Nucleus accumbens (tissue), 56 donors: ENCODE data around the gene STX5.
"Not testable (repeated sequence)": the region's sequence is repeated elsewhere in the genome, so short reads cannot be mapped to it uniquely, and the experiment has no call there.

Experiments used
- DNase-seq, 56 donors: peaks; one replicate each; lab custom pipeline; 2025; lab: John Stamatoyannopoulos, UW

STX5 gene, protein sequence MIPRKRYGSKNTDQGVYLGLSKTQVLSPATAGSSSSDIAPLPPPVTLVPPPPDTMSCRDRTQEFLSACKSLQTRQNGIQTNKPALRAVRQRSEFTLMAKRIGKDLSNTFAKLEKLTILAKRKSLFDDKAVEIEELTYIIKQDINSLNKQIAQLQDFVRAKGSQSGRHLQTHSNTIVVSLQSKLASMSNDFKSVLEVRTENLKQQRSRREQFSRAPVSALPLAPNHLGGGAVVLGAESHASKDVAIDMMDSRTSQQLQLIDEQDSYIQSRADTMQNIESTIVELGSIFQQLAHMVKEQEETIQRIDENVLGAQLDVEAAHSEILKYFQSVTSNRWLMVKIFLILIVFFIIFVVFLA

DNA sequence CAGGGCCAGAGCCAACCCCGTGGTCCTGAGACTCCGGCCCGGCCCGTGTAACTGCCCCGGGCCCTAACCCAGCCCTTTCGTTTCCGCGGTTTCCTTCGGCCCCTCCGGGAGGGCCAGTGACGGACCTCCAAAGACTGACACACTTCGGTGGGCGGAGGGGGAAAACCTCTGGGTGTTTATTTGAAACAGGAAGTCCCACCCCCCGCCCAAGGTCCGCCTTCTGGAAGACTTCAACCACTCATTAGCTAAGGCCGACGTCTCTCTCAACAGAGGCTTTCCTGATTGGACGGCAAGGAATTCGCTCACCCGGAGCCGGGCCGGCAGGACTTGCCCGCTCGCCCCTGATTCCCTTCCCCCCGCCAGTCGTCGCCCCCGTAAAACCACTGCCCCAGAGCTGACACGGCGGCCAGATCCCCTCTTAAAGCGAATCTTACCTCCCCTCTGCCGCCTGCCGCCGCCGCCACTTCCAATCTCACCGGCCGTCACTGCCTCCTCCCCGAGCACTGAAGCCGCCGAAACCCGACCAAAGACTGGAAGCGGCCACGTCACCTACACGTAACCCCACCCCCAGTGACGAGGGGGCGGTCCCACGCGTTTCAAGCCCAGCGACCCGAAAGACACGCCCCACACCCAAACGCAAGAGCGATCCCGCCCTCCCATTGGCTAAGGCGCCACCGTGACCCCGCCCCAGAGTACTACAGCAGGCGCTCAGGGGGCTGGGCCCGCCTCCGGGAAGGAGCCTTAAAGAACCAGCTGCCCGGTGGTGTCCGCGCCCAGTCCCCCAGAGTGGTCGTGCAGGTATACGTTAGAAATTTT is at the start of gene STX5:
TSS of gene STX5 (minus strand) at position 532 of the 816 bp plus-strand sequence. CDS start 808 bp downstream, outside the sequence.
- DNase-seq = peak; percentile 94 to 100 (median 99)

DNA sequence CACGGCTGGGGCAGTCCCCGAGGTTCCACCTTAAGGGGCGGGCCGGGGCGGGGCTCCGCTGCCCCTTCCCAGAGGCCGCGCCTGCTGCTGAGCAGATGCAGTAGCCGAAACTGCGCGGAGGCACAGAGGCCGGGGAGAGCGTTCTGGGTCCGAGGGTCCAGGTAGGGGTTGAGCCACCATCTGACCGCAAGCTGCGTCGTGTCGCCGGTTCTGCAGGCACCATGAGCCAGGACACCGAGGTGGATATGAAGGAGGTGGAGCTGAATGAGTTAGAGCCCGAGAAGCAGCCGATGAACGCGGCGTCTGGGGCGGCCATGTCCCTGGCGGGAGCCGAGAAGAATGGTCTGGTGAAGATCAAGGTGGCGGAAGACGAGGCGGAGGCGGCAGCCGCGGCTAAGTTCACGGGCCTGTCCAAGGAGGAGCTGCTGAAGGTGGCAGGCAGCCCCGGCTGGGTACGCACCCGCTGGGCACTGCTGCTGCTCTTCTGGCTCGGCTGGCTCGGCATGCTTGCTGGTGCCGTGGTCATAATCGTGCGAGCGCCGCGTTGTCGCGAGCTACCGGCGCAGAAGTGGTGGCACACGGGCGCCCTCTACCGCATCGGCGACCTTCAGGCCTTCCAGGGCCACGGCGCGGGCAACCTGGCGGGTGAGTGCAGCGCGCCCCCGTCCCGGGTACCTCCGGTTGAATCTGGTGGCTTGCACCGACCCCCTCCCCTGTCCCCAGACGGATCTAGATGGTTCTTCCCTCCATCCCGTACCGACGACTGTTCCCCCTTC is 49.1 kb upstream of the STX5 start, which contains the start of gene SLC3A2:
TSS of gene SLC3A2 (plus strand) at position 94 of the 776 bp plus-strand sequence. CDS start at position 222, 128 bp downstream.
- peak in 55 of 56 donors; percentile 32 to 97 (median 86) for DNase-seq

DNA sequence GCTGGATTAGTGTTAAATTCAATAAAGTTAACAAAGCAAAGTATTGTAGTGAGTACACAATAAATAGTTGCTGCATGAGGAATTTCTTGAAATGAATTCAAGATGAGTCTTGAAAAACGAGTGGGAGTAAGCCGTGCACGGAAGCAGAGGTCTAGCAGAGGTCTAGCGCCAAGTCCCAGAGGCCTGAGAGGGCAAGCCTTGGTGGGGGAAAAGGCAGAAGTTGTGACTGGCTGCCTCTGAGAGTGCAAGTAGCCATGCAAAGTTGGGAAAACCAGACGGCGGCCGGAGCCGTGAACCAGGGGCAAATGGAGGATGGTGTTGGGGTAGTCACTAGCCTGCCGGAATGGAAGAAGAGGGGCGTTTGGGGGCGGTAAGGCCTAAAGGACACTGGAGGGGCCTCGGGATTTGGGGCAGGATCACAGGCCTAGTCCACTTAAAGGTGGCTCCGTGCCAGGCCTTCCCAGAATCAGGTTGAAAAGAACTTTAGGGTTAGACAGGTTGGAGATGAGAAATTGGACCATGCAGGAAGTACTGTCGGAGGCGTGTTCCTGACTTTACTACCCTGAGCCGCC is 48.5 kb upstream of the STX5 start:
- DNase-seq = peak in 13 of 56 donors; percentile 37 to 82 (median 68)

DNA sequence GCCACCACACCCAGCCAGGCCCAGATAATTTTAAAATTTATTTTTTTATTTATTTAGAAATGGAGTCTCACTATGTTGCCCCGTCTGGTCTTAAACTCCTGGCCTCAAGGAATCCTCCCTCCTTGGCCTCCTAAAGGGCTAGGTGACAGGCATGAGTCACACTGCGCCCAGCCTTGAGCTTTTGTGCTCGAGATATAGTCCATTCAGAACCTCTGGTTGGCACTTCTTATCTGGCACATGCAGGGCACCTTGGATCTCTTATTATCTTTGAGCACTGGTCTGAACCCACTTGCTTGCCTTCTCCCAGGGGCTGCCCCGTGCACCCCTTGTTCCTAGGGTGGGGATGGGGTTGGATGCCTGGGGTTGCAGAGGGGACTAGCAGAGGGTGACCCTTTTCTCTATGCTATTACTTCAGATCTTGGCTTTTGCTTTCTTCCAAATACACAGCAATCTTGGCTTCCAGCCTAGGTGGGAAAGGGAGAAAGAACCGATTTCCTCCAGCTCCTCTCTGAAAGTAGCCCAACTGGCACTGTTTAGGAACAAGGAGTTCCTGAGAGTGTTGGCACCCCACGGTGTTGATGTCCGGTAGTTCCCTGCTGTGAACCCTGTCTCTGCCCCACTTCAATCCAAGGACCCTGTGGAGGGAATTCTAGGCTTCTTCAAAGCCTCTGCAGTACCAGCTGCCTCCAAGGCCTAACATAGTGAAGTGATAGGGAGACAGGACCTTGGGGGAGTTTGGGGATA is 47.6 kb upstream of the STX5 start:
- DNase-seq = peak in 27 of 56 donors; percentile 13 to 68 (median 31)

DNA sequence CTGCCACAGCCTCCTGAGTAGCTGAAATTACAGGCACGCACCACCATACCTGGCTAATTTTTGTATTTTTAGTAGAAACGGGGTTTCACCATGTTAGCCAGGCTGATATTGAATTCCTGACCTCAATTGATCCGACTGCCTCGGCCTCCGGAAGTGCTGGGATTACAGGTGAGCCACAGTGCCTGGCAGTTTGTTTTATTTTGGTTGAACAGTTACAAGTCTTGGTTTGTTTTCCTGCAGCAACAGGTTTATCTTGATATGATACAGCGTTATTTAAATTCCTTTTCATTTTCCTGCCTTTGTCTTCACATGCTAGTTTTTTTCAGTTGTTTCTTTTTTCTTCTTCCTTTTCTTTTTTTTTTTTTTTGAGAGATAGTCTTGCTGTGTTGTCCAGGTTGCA is 44.9 kb upstream of the STX5 start:
- DNase-seq = no peak

DNA sequence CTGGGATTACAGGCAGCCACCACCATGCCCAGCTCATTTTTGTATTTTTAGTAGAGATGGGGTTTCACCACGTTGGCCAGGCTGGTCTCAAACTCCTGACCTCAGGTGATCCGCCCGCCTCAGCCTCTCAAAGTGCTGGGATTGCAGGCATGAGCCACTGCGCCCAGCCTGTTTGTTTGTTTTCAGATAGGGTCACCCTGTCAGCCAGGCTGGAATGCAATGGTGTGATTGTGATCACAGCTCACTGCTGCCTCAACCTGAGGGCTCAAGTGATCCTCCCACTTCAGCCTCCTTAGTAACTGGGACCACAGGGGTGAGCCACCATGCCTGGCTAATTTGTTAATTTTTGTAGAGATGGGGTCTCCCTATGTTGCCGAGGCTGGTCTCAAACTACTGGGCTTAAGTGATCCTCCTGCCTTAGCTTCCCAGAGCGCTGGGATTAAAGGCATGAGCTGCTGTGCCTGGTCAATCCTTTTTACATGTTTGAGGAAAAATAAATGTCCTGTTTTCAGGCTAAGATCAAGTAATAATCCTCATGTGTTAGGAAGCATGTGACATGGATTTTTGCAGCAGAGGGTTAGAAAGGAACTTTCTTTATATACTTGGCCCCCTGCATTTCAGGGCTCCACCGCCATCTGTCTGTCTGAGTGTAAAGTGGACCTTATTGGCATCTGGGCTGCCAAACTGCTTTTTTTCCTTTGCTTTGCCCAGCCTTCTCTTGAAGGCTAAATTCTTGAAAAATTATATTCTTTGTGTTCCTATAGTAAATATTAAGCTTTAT is 44.0 kb upstream of the STX5 start:
- no peak for DNase-seq

DNA sequence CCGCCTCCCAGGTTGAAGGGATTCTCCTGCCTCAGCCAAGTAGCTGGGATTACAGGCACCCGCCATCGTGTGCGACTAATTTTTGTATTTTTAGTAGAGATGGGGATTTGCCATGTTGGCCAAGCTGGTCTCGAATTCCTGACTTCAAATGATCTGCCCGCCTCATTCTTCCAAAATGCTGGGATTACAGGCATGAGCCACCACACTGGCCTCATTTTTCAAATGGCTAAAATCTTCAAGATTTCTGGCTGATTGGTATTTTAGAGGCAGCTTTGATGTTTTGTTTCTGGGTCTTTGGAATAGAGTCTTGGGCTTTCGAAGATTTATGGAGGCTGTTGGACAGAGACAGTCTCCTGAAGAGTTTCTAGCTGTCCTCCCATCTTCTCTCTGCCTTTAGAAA is 43.0 kb upstream of the STX5 start:
- DNase-seq = no peak

DNA sequence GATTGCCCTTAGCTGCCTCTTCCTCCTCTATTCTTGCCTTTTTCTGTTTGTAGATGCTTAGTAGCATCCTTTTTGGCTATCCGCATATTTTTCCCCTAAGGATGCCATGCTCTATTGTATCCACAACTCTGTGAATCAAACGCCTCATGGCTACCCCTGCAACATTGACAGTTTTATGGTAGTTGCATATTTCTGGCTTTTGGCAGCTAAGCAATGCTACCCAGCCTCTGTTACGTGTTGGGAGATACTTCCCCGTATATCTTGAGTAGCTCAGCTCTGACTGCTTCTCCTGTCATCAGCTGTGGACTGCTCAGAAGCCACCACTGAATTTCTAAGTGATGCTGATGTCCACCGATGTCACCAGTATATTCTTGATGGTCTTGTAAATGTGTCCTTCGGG is 33.8 kb upstream of the STX5 start:
- no peak for DNase-seq

DNA sequence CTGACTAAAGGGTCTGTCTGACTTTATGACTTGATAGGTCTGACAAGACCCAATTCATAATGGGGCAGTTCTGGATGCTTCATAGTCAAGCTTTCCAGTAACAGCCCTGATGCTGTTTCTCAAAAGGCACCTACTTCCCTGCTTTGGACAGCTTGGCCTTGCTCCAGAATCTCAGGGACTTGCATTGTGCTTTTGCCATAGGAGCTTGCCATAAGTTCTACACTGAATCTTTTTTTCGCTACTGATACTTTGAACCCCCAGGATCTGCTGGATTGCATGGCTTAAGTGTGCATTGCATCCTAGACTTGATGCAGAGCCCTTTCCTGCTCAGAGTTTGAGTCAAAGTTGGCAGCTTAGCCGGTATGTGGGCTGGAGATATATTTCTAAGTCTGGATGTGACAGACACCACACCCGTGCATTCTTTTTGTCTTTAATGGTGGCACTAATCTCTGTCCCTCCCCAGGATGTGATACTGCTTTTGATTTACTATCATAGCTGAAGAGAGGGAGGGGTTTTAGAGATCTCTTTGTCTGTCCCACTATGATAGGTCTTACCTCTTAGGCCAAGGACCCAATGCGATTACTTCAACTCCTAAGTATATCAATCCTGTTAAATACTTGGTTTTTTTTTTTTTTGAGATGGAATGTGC is 32.0 kb upstream of the STX5 start:
- DNase-seq = no peak

DNA sequence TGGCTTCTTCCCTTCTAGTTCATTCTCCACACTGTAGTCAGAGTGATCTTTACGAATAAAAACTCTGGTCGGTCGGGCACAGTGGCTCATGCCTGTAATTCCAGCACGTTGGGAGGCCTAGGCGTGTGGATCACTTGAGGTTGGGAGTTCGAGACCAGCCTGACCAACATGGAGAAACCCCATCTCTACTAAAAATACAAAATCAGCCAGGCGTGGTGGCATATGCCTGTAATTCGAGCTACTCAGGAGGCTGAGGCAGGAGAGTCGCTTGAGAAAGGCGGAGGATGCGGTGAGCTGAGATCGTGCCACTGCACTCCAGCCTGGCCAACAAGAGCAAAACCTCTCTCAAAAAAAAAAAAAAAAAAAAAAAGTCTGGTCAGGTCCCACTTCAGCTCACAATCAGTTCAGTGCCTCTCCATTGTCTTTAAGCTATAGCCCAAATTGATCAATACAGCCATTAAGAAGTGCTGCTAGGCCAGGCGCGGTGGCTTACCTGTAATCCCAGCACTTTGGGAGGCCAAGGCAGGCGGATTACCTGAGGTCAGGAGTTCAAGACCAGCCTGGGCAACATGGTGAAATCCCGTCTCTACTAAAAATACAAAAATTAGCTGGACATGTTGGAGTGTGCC is 29.8 kb upstream of the STX5 start:
- not testable (repeated sequence) for DNase-seq

DNA sequence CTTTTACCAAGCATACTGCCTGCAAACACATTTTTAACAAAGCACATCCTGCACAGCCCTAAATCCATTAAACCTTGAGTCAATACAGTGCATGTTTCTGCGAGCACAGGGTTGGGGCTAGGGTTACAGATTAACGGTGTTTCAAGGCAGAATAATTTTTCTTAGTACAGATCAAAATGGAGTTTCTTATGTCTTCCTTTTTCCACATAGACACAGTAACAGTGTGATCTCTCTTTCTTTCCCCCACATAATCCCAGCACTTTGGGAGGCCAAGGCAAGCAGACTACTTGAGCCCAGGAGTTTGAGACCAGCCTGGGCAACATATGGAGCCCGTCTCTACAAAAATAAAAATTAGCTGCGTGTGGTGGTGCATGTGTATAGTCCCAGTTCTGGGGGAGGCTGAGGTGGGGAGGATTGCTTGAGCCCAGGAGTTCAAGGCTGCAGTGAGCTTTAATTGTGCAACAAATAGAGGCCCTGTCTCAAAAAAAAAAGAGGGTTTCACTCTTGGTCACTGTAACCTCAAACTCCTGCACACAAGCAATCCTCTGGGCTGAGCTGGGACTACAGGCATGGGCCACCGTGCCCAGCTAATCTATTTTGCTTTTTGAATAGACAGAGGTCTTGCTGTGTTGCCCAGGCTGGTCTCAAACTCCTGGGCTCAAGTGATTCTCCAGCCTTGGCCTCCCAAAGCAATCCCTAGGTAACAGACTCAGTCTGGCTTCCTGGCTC is 29.1 kb upstream of the STX5 start:
- no peak for DNase-seq

DNA sequence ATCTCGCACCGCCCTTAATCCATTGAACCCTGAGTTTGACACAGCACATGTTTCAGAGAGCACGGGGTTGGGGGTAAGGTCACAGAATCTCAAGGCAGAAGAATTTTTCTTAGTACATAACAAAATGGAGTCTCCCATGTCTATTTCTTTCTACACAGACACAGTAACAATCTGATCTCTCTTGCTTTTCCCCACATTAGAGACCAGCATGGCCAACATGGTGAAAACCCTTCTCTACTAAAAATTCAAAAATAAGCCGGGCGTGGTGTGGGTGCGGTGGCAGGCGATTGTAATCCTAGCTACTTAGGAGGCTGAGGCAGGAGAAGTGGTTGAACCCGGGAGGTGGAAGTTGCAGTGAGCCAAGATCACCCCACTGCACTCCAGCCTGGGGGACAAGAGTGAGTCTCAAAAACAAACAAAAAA is 27.4 kb upstream of the STX5 start:
- DNase-seq = not testable (repeated sequence)

DNA sequence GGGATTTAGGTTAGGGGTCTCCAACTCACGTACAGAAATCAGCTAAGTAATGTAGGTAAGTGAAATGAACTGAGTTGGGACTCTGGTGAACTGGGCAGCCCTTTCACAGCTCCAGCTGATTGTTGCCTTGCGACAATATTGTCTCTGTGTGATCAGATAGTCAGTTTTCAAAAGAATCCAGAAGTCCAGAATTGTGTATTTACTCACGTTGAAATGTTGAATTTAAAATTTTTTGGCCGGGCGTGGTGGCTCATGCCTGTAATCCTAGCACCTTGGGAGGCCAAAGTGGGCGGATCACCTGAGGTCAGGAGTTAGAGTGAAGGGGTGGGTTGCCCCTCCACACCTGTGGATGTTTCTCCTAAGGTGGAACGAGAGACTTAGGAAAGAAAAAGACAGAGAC is 26.4 kb upstream of the STX5 start:
- no peak for DNase-seq

DNA sequence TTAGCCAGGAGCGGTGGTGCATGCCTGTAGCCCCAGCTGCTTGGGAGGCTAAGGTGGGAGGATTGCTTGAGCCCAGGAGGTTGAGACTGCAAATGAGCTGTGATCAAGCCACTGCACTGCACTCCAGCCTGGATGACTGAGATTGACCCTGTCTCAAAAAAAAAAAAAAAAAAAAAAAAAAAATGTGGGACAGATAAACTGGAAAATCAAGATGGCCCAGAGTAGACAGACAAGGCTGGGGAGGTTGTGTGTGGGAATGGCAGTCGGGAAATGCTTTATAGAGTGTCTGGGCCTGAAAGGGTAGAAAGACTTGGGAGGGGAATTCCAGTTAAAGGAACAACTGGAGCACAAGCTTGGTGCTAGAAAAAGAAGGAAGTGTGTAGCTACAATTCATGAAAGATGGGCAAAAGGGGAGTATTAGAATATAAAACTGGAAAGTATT is 25.7 kb upstream of the STX5 start:
- DNase-seq = no peak

DNA sequence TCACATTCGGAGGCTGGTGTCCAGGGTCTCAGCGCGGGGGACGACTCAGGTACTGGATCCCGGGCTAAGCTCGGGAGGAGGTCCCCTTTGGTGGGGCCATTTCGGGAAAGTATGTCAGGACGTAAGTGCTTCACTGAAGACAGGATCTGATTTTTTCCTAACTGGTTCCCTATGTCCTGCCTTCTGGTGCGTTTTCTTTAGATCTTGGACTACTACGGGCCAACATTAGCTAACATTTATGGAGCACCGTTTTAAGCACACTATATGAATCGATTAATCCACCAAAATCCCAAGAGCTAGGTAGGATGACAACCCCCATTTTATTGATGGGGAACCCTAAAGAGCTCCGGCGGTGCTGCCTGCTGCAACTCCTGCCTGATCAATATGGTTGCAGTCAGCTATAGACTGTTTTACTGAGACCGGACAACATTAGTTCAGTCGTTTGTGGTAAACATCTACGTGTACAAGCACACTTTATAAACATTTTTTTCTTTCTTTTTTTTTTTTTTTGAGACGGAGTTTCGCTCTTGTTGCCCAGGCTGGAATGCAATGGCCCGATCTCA is 24.6 kb upstream of the STX5 start:
- DNase-seq = no peak

DNA sequence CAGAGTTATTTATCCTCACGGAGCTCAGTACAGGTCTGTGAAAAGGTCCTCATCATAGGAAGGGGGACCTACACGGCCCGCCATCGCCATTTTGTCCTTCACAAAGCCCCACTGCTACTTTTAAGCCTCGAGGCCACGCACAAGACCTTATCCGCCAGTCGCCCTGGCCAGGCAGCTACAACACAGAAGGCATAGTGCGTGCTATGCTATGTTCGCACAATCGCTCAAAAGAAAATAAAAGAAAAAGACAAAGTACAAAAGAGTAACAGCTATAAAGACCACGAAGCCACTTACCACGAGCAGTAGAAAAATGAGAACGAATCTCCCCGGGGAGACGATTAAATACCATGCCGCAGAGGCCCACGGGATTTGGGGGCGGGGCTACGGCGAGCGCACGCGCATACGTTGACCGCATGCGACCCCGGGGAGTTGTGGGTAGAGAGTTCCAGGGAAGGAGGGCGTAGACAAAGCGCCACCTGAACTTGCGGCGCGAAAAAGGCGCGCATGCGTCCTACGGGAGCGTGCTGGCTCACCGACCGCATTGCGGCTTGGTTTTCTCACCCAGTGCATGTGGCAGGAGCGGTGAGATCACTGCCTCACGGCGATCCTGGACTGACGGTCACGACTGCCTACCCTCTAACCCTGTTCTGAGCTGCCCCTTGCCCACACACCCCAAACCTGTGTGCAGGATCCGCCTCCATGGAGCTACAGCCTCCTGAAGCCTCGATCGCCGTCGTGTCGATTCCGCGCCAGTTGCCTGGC is 23.9 kb upstream of the STX5 start:
- DNase-seq = peak; percentile 46 to 98 (median 94)
